B cell (primary cell): ENCODE results near the gene CLK2. TPM values are rescaled to one million over a fixed set of nuclear protein-coding genes. Genes with fewer than 3 reads are reported as not detected.

Source experiments
- ATAC-seq: fragments of 200-7000 bp; cut with Tn5 transposase; one replicate; pipeline ENCODE4 v1.10.0; 2021; ENCODE audit warnings: low read depth, mild to moderate bottlenecking, moderate number of reproducible peaks, moderate library complexity
- CTCF ChIA-PET: fragments of 350-600 bp; sonication (Branson Sonifier 250); formaldehyde crosslinking; loops from one replicate; lab custom pipeline; 2021; ENCODE audit warnings: antibody characterized with exemption, inconsistent platforms; lab: Charles Lee
- POLR2A ChIA-PET: fragments of 350-600 bp; sonication (Branson Sonifier 250); formaldehyde crosslinking; loops from one replicate; lab custom pipeline; 2021; ENCODE audit warnings: antibody characterized with exemption; lab: Charles Lee
- DNase-seq: peaks from one replicate; pipeline ENCODE4 v3.0.0; 2013
- H2AFZ ChIP-seq: 2 replicates; pipeline ENCODE4 v1.6.1; 2012; ENCODE audit warnings: mild to moderate bottlenecking, low read depth, low read length; ENCODE audit not compliant: insufficient read depth, poor library complexity, severe bottlenecking
- H3K27ac ChIP-seq, 2 donors: 1 replicate in 1 of 2; 2 replicates in 1 of 2; pipeline ENCODE4 v1.5.1; 2012 to 2013; ENCODE audit warnings: low read length in 2 of 2, mild to moderate bottlenecking in 2 of 2, moderate library complexity in 1 of 2
- H3K27me3 ChIP-seq, 4 experiments: fragments of 200-600 bp in 1 of 4; sonication (generic) in 1 of 4; replicated peaks in 1 of 4; 1 replicate in 2 of 4; 2 replicates in 2 of 4; pipeline versions ENCODE4 v1.6.1 to v1.7.0; 2013 to 2016; ENCODE audit warnings: low read length in 3 of 4, mild to moderate bottlenecking in 2 of 4, mixed read lengths in 1 of 4, moderate library complexity in 1 of 4; ENCODE audit not compliant: insufficient read depth in 4 of 4, control insufficient read depth in 3 of 4; ENCODE audit errors: control extremely low read depth in 1 of 4
- H3K36me3 ChIP-seq, 2 experiments: replicated peaks in 1 of 2; 1 replicate in 1 of 2; 2 replicates in 1 of 2; pipeline versions ENCODE4 v1.6.1 to v1.7.1; 2013; ENCODE audit warnings: low read length in 1 of 2; ENCODE audit not compliant: insufficient read depth in 2 of 2, control insufficient read depth in 1 of 2; ENCODE audit errors: control extremely low read depth in 1 of 2, extremely low read depth in 1 of 2
- H3K4me1 ChIP-seq, 2 donors: fragments of 200-600 bp in 1 of 2; sonication (generic) in 1 of 2; 1 replicate in 1 of 2; 2 replicates in 1 of 2; pipeline versions ENCODE4 v1.5.1 to v1.6.1; 2013 to 2017; ENCODE audit warnings: low read length in 2 of 2; ENCODE audit not compliant: control insufficient read depth in 2 of 2, insufficient read depth in 2 of 2
- H3K4me2 ChIP-seq: replicated peaks from 2 replicates; pipeline ENCODE3; 2012; ENCODE audit warnings: mild to moderate bottlenecking, low read depth, low read length; ENCODE audit not compliant: poor library complexity, severe bottlenecking
- H3K4me3 ChIP-seq, 5 experiments: fragments of 200-600 bp in 1 of 5; sonication (generic) in 1 of 5; 1 replicate in 3 of 5; 2 replicates in 2 of 5; pipeline versions ENCODE4 v1.5.1 to v1.7.0; 2011 to 2016; ENCODE audit warnings: low read length in 4 of 5, mild to moderate bottlenecking in 4 of 5, low read depth in 2 of 5, control low read depth in 1 of 5, moderate library complexity in 1 of 5; ENCODE audit not compliant: insufficient read depth in 1 of 5; ENCODE audit errors: control extremely low read depth in 1 of 5, extremely low read depth in 1 of 5
- H3K79me2 ChIP-seq: fragments of 200-600 bp; sonication (generic); one replicate; pipeline ENCODE4 v1.6.0; 2016; ENCODE audit warnings: low read length; ENCODE audit not compliant: control insufficient read depth, insufficient read depth
- H3K9ac ChIP-seq: fragments of 200-600 bp; sonication (generic); 2 replicates; pipeline ENCODE4 v1.6.1; 2017; ENCODE audit warnings: mild to moderate bottlenecking, low read length, moderate library complexity
- H3K9me3 ChIP-seq, 3 donors: one replicate each; pipeline versions ENCODE4 v1.6.1 to v1.7.1; 2013; ENCODE audit warnings: low read length in 2 of 3; ENCODE audit not compliant: control insufficient read depth in 2 of 3, insufficient read depth in 1 of 3; ENCODE audit errors: control extremely low read depth in 1 of 3
- H4K20me1 ChIP-seq: 2 replicates; pipeline ENCODE4 v1.6.0; 2012; ENCODE audit warnings: mild to moderate bottlenecking, low read length; ENCODE audit not compliant: insufficient read depth, control insufficient read depth, poor library complexity, severe bottlenecking
- H3K27ac Mint-ChIP-seq: one replicate; pipeline ENCODE4 v1.8.0; 2021; ENCODE audit warnings: mixed read lengths
- H3K27me3 Mint-ChIP-seq: one replicate; pipeline ENCODE4 v1.8.0; 2021; ENCODE audit warnings: mixed read lengths
- H3K4me1 Mint-ChIP-seq: one replicate; pipeline ENCODE4 v1.8.0; 2021; ENCODE audit warnings: mixed read lengths
- H3K4me3 Mint-ChIP-seq: one replicate; pipeline ENCODE4 v1.8.0; 2021; ENCODE audit warnings: mixed read lengths
- H3K9me3 Mint-ChIP-seq: one replicate; pipeline ENCODE4 v1.8.0; 2022; ENCODE audit warnings: mixed read lengths; ENCODE audit not compliant: insufficient read depth
- CTCF ChIP-seq: fragments of 200-600 bp; IDR thresholded peaks from one replicate; pipeline ENCODE4 v1.8.0; 2022; ENCODE audit warnings: antibody characterized with exemption, mild to moderate bottlenecking
- EZH2 ChIP-seq: IDR thresholded peaks from 2 replicates; pipeline ENCODE4 v1.6.1; 2012; ENCODE audit warnings: borderline replicate concordance, low read depth, mild to moderate bottlenecking, moderate library complexity, low read length; ENCODE audit not compliant: insufficient read depth, poor library complexity, severe bottlenecking
- WGBS: methylation state at CpG from one replicate; pipeline ENCODE4 v1.1.5; 2013; ENCODE audit warnings: missing lambda C conversion rate; ENCODE audit not compliant: insufficient coverage; 5-methylcytosine and 5-hydroxymethylcytosine counted together
- intact Hi-C: fragments of 100-400 bp; cut with micrococcal nuclease; formaldehyde crosslinking; loops from one replicate; pipeline ENCODE4 v1.10.0; 2022
- polyA minus RNA-seq: library from RNA; depleted of rRNA, polyadenylated mRNA; stranded (reverse); fragments of >200 nt; gene quantifications from 2 replicates; pipeline ENCODE4 v1.2.3, GENCODE V29; 2012
- polyA plus RNA-seq: library from polyadenylated mRNA; depleted of rRNA; stranded (reverse); fragments of >200 nt; gene quantifications from 2 replicates; pipeline ENCODE4 v1.2.3, GENCODE V29; 2012
- total RNA-seq, 2 donors: library from RNA; stranded (reverse); fragments of 120-200 nt in 1 of 2; gene quantifications; 1 replicate in 1 of 2; 2 replicates in 1 of 2; pipeline versions ENCODE4 v1.2.3 to v1.2.4, GENCODE V29; 2013 to 2022

Gene CLK2
- total RNA-seq, result 136 and 152 TPM in 2 replicates
- 68.0 TPM for total RNA-seq (2013)
- 159 and 161 TPM in 2 replicates for polyA plus RNA-seq
- polyA minus RNA-seq, result 38.2 and 75.5 TPM in 2 replicates

- Mint-ChIP-seq H3K9me3 (no peaks in the 10 kb centered on the region), H3K4me1 (peaks cover 43% of the 10 kb centered on the region), H3K4me3 (peak within 1 kb of the TSS; percentile 99), H3K27me3 (no peaks in the 10 kb centered on the region), H3K27ac (peak within 1 kb of the TSS; percentile 99)
- peaks cover 33% of the 10 kb centered on the region for H3K79me2 ChIP-seq
- H3K4me1 ChIP-seq, result peaks cover 27 to 43% of the 10 kb centered on the region in 2 donors
- CTCF ChIA-PET, result interaction anchor here (0.9 to 1.9 kb wide), 8 partner anchors 12 to 50 kb away, joined by 3 to 17 read pairs (median 6); partner anchors contain the start of genes FDPS and SCAMP3
- H3K4me2 ChIP-seq, result peak within 1 kb of the TSS; percentile 79
- peak within 1 kb of the TSS; percentile 68 to 89 for H3K27ac ChIP-seq
- H3K4me3 ChIP-seq, result peak within 1 kb of the TSS; percentile 73 to 93 (median 80)
- WGBS, result 9% methylated on average over 46 of the region's 61 CpGs
- H4K20me1 ChIP-seq, result peaks cover 26% of the 10 kb centered on the region
- POLR2A ChIA-PET, result interaction anchor here (0.6 to 2.3 kb wide), 12 partner anchors 12 to 1283 kb away, joined by 3 to 18 read pairs (median 5); partner anchors contain the start of genes ENTREP3, FDPS, RPS27 and RUSC1
- H3K9ac ChIP-seq, result peak within 1 kb of the TSS; percentile 94
- intact Hi-C loops, result loop anchor here (1.0 to 5.0 kb wide), 4 partner anchors 11 to 779 kb away; partner anchors contain the start of genes FDPS, LAMTOR2, SCAMP3 and UBQLN4
- no peaks in the 10 kb centered on the region for H3K27me3 ChIP-seq
- no peak for TF ChIP-seq CTCF
- TF ChIP-seq EZH2, result no peak
- H2AFZ ChIP-seq, result peak within 1 kb of the TSS; percentile 85
- peaks cover 0 to 26% of the 10 kb centered on the region in 2 experiments for H3K36me3 ChIP-seq
- no peaks in the 10 kb centered on the region for H3K9me3 ChIP-seq
- DNase-seq (peak; percentile 95), ATAC-seq (peak; percentile 78)
Observed at GRCh38 chr1:155273343-155274245, at the start of gene CLK2. TSS of gene CLK2 (minus strand) at chr1:155273504. CDS start at chr1:155270977, 2,527 bp downstream.
